Epithelial cell of proximal tubule (primary cell): ENCODE data around the gene PLXNA2. TPM values are rescaled to one million over a fixed set of nuclear protein-coding genes. Genes with fewer than 3 reads are reported as not detected.

Experiments
- DNase-seq: peaks from one replicate; pipeline ENCODE4 v3.0.0-alpha.2; 2011; ENCODE audit warnings: low read depth
- H3K4me3 ChIP-seq: 2 replicates; pipeline ENCODE4 v1.5.1; 2011; ENCODE audit warnings: low read depth, mild to moderate bottlenecking, low read length
- total RNA-seq: library from RNA; depleted of rRNA; stranded (reverse); fragments of >200 nt; gene quantifications from 2 replicates; pipeline ENCODE4 v1.2.3, GENCODE V29; 2015
- TF ChIP-seq, protein P1 (sequence below): conservative IDR thresholded peaks from 2 replicates; pipeline ENCODE4 v1.5.1; 2012; ENCODE audit warnings: low read depth, mild to moderate bottlenecking, low read length

The PLXNA2 gene
- total RNA-seq, 1 donor from 2014 or later: 5.7 TPM

DNA sequence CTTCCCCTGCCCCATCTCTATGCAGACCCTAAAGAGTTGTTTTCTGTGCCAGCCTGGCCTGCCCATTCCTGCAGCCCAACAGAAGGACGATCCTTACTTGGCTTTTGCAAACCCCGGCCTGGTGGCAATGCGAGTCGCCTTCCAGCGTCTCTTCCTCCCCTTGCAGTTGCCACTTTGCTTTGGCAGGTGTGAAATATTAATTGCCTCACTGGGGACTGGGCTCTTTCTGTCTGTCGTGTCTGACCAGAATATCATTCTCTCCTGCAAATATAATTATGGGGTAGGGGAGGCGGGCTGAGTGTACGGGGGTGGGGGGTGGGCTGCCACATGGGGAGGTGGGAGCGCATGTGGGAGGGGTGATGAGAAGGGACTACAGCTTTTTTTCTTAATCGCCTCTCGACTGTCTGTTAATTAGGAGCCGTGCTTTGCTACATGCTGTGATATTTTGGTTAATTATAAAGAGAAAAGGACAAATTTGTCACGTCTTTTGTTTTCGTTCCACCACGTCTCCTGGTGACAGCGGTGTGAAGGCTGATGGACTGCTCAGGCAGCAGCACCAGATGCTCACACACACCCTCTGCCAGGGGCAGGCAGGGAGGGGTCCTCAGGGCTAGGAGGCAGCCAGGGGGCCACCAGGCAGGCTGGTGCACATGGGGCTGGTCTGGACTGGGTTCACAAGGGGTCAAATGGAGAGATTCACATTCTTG lies 253.2 kb downstream of the PLXNA2 start:
- TF ChIP-seq, protein P1, sequence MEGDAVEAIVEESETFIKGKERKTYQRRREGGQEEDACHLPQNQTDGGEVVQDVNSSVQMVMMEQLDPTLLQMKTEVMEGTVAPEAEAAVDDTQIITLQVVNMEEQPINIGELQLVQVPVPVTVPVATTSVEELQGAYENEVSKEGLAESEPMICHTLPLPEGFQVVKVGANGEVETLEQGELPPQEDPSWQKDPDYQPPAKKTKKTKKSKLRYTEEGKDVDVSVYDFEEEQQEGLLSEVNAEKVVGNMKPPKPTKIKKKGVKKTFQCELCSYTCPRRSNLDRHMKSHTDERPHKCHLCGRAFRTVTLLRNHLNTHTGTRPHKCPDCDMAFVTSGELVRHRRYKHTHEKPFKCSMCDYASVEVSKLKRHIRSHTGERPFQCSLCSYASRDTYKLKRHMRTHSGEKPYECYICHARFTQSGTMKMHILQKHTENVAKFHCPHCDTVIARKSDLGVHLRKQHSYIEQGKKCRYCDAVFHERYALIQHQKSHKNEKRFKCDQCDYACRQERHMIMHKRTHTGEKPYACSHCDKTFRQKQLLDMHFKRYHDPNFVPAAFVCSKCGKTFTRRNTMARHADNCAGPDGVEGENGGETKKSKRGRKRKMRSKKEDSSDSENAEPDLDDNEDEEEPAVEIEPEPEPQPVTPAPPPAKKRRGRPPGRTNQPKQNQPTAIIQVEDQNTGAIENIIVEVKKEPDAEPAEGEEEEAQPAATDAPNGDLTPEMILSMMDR: no peak
- H3K4me3 ChIP-seq: no peak overlapping the region
- no peak for DNase-seq

DNA sequence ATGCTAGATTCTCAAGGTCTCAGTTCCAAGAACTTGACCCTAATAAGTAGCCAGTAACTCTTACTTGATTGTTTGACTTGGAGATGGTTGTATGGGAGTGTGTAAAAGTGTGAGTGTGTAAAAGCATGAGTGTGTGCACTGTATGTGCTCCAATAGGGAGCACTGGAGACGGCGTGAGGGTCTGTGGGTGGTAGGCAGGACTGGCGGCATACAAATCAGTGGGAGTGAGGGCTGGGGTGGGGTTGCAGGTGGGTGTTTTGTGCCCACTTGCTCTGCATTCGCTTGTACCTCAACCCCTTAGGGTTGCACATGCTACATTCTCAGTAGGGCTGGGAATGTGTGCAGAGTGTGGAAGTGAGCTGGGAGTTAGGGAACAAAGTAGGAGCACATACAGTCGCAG lies 253.7 kb downstream of the PLXNA2 start:
- TF ChIP-seq, protein P1: no peak
- DNase-seq: no peak
- H3K4me3 ChIP-seq: no peak overlapping the region

DNA sequence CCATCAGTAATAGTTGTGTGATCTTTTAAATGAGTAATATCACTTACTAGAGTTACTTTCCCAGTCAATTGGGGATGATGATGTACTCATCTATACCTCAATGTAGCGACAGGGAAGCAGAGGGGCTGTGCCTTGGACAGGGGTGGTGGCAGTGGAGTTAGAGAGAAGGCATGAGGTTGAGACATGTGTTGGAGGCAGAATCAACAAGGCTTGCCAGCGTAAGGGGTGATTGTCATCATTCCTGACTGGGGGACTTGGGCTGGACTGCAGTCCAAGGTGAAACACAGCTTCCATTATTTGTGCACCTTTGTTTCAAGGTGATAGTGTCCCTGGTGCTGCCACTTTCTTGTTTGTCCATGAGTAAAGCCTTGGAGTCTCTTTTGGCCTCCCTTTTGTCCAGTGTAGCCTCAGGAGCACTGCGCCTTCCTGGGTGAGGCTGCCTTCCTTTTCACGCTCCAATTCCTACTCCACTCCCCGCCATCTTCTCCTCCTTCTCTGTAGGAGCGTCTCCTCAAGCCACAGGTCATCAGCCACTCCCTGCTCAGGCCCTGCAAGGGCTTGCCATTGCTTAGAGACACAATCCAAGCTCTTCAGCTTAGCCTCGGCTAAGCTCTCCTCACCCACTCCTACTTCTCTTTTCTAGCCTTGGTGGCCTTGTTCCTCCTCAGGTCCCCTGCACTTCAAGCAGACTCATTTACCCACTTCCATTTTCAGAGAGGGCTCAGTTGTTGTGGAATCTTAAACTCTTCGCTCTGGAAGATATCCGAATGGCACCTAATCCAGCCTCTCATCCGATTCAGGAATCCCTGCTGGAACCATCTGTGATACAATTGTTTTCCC lies 255.6 kb downstream of the PLXNA2 start:
- H3K4me3 ChIP-seq: no peak overlapping the region
- no peak for DNase-seq
- TF ChIP-seq, protein P1: no peak

DNA sequence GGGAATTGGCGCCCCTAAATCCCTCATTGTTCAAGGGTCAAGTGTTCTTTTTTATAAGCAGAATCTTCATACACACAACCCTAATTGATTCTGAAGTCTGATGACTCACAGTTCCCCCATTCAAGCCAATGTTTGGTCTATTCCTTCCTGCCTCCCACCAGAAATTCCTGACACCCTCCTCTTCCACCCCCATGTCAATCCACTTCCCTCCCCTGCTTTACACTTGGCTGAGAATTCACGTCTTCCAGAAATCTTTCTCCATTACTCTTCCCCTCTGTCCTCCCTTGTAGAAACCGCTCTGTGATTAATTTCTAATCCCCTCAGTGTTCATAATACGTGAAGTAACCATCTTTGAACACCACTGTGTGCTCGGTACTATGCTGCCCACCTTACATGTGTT lies 257.0 kb downstream of the PLXNA2 start:
- TF ChIP-seq, protein P1: no peak
- no peak overlapping the region for H3K4me3 ChIP-seq
- DNase-seq: no peak

DNA sequence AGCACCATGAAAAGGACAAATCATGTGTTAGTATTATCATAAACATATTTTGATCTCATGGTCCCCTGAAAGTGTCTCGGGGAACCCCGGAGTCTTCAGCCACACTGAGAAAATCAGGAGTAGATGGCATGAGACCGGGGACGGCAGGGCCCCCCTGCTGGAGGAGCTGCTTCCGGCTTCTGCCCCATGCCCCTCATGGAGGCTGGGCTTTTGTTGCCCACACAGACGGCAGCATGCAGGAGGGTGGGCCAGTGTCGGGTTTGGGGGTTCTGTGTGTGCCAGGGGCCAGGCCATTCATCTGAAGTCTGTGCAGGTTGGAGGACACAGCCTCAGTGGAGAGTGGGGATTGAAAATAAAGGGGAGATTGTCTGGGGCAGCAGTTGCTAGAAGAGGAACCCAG lies 258.2 kb downstream of the PLXNA2 start:
- no peak for DNase-seq
- no peak overlapping the region for H3K4me3 ChIP-seq
- TF ChIP-seq, protein P1: no peak

DNA sequence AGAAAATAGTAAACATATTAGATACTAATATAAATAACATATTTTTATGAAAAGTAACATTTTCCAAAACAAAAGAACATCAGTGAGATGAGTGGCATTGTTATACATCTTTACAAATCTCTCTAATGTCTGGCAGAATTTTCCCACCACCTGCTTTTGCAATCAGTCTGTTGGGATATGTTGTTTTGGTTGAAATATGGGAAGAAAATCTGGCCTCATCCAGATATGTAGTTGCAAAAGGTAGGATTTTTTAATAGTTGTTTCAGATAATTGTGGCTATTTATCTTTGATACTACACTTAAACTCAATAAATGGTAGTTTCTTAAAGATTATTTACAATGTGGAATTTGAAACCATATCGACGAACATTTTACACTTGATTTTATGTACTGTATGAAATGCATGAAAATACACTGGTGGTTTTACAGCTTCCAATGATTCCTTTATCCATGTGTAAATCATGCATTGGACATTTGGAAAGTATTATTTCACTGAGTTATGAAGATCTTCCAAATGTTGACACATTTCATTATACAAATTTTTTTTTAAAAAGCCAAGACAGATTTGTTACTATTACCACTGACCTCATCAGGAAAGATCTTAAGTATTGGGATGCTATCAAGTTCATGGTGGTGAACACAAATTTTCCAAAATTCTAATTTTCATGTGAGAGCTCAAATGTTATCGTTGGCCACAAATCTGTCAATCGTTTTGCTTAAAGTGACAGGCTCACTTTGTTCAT lies 259.2 kb downstream of the PLXNA2 start:
- no peak overlapping the region for H3K4me3 ChIP-seq
- DNase-seq: no peak
- TF ChIP-seq, protein P1: no peak
